Measurements from ENCODE around the gene C19orf47.
"Not testable (repeated sequence)": the region's sequence is repeated elsewhere in the genome, so short reads cannot be mapped to it uniquely, and the experiment has no call there.

The C19orf47 gene

GRCh38 chr19:40376286-40376862 is 28.2 kb upstream of the C19orf47 start:
- DNase-seq = no peak

DNA sequence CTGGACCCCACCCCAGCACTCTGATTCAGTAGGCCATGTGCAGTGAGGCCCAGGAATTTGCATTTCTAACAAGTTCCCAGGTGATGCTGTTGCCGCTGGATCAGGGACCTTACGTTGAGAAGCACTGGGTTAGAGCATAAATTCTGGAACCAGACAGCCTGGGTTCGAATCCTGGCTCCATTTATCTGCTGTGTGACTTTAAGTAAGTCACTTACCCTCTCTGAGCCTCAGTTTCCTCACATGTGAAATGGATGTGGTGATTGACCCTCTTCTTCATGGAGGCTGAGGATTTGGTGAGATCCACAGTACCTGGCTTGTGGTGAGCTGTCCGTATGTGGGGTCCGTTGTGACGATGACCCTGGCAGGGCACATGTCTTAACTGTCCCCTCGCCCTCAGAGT is 25.9 kb upstream of the C19orf47 start:
- no peak for DNase-seq

DNA sequence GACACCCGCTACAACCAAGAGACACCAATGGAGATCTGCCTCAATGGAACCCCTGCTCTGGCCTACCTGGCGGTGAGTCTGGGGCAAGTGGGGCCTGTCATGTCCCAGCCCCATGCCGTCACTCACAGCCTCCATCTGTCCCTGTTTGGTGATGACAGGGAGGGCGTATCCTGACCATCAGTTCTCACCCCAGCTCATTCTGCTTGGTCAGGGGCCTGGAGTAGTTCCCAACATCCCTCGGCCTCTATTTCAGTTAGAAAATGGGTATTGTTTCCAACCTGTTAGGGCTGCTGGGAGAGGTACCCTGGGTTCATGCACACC is 23.6 kb upstream of the C19orf47 start:
- DNase-seq = no peak

DNA sequence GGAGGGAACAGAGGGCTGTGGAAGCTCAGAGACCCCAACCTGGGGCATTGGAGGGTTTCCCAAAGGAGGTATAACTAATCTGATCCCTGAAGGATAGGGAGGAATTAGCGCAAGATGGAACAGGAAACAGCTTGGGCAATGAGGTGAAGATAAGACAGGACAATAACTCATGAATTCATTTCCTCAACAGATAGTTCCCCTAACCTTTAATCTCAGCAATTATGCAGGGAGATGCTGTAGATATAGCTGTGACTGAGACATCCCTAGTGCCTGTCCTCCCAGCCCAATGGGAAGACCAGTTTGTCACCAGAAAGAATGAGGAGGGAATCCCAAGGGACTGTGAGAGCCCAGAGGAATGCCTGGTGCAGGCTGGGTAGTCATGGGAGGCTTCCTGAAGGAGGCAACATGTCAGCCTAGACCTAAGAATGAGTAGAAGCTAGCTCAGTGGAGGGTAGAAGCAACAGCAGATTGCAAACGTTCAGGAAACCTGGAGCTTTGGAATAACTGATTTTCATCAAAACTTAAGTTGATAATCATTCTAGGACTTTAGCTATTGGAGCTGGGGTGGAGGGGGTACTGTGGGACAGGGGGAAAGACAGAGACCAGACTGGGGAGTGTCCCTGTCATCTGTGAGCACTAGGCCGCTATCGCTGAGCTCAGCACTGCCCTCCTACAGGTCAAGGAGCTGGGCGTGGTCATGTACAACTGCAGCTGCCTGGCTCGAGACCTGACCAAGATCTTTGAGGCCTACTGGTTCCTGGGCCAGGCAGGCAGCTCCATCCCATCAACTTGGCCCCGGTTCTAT is 23.0 kb upstream of the C19orf47 start:
- DNase-seq = no peak

DNA sequence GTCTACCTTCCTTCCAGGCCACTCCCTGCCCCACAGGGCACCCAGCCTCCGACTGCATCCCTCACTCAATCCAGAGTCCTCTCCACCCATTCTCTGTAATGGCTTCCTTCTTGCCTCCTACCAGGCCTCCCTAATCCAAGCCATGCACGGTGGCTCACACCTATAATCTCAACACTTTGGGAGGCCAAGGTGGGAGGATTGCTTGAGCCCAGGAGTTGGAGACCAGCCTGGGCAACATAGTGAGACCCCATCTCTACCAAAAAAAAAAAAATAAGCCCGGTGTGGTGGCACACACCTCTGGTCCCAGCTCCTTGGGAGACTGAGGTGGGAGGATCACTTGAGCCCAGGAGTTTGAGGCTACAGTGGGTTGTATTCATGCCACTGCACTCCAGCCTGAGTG is 22.1 kb upstream of the C19orf47 start:
- not testable (repeated sequence) for DNase-seq

DNA sequence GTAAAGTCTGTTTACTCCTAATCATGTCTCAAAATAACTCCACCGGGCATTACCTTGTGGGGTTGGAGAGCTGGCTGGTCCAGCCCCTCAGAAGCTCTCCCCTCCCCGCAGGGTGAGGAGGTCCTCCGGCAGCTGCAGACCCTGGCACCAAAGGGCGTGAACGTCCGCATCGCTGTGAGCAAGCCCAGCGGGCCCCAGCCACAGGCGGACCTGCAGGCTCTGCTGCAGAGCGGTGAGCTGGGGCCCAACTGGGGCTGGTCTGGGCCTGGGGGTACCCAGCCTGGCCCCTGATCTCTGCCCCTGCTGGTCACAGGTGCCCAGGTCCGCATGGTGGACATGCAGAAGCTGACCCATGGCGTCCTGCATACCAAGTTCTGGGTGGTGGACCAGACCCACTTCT is 21.6 kb upstream of the C19orf47 start:
- no peak for DNase-seq

DNA sequence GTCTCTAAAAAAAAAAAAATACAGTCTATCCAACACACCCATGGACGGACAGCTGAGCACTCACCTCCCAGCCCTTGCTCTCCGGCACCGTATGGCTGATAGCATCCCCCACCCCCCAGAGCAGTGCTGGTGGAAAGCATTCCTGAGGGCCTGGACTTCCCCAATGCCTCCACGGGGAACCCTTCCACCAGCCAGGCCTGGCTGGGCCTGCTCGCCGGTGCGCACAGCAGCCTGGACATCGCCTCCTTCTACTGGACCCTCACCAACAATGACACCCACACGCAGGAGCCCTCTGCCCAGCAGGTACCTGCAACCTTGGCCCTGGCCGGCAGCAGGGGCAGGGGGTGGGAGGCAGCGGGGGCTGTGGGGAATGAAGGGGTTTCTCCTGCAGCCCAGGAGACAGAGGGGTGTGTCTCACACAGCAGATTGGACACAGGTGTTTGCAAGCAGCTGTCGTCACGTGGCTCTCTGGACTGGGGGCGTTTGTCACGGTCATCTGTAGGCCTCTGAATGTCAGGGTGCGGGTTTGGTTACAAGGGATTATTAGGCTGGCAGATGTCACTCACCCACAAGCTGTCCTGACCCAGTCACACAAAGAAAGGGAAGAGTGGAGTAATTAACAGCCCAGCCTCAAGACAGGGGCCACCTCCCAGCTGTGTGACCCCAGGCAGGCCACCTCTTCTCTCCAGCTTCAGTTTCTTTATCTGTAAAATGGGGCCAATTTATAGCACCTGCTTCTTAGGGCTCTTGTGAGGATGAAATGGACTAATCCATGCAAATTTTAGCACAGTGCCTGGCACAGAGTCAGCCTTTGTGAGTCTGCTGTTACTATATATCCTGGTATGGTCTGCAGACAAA is 19.6 kb upstream of the C19orf47 start:
- DNase-seq = no peak

- DNase-seq = no peak
Observed at GRCh38 chr19:40366697-40367561, 18.7 kb upstream of the C19orf47 start.

DNA sequence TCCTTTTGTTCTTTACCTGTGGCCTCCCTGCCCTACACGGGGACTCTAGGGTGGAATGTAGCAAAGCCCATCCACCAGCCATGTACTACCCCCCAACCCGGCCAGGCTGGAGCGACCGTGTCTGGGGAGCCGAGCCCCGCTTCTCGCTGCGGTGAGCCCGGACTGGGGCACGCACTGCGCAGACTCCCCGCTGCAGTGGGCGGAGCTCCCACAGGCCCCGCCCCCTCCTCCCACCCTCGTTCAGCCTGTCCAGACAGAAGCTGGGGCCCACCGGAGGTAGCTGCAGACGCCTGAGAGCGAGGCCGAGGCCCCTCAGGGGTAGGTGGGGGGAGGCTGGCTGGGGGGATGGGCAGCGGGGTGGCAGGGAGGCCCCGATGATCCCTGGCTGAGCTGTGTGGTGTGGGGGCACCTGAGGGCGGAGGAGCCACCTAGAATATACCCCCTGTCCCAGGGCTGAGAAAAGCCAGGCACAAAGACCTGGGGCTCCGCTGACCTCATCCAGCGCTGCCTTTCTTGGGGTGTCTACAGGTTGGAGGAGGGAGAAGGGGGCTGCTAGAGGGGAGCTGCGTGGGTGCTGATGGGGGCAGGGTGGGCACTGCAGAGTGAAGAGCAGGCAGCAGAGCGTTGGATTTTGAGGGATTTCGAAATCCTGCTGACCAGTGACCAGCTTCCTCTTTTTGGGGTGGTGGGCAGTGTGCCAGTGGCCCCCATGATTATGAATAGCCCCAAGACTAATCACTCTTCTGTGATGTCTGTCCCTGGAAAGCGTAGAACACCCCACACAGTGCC is 17.6 kb upstream of the C19orf47 start:
- DNase-seq = no peak

- no peak for DNase-seq
Observed at GRCh38 chr19:40365010-40365409, 16.8 kb upstream of the C19orf47 start.

- no peak for DNase-seq
Observed at GRCh38 chr19:40363069-40363468, 14.9 kb upstream of the C19orf47 start.

DNA sequence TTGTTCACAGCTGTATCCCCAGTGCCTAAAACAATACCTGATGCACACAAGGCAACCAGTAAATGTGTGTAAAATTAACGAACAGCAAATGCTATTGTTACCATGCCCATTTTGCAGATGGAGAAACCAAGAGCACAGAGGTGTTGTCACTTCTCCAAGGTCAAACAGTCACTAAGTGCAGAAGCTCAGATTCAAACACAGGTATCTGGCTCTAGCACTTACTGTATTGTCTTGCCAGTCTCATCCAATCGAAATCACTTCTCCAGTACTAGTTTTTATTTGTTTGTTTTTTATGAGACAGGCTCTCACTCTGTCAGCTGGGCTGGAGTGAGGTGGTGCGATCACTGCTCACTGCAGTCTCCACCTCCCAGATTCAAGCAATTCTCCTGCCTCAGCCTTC is 14.0 kb upstream of the C19orf47 start:
- no peak for DNase-seq

GRCh38 chr19:40360708-40361241 is 12.6 kb upstream of the C19orf47 start:
- no peak for DNase-seq

DNA sequence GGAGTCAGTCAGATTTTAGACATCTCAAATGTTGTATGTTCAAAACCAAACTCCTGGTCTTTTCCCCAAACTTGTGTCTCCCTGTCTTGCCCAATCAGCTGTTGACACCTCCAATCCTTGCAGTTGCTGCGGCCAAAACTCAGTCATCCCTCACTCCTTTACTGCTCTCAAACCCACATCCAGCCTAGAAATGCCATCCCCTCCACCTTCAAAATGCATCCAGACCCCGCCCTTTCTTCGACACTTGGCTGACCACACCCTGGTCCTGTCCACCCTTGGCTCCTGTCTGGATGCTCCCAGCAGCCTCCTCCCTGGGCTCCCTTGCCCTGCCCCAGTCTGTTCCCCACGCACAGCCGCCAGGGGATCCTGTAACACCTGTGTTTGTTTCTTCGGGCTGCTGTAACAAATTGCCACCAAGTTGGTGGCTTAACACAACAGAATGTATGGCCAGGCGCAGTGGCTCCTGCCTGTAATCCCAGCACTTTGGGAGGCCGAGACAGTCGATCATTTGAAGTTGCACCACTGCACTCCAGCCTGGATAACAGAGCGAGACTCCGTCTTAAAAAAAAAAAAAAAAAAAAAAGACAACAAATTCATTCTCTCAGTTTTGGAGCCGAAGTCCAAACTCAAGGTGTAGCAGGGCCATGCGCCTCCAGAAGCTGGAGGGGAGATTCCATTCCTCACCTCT is 12.0 kb upstream of the C19orf47 start:
- no peak for DNase-seq

DNA sequence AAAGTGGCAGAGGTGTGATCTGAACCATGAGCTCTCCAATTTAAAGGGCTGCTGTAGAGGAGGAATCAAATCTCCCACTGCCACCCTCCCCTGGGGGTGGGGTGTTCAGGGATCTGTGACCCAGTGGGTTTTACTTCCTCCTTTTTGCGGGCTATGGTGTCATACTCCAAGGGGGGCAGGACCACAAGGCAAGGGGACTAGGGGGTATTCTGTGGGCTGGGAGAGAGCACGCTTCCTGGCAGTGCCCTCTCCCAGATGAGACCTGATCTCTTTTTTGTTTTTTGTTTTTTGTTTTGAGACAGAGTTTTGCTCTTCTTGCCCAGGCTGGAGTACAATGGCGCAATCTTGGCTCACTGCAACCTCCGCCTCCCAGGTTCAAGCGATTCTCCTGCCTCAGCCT is 10.6 kb upstream of the C19orf47 start:
- DNase-seq = no peak

DNA sequence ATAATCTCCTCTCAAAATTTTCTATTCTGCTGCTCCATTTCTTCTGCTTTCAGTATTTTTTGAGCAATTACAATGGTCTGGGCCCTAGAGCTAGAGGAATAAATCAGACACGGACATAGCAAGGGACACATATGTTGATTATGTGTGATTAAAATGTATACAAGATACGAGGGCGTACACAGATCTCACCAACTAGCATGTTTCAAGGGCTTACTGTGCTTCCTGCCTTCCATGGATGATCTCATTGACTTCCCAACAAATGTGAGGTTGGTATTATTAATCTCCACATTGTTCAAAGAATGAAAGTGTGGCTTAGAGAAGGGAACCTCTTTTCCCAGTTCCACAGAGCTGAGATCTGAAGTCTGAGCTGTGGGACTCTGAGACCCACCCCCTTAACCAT is 9.4 kb upstream of the C19orf47 start:
- DNase-seq = no peak

DNA sequence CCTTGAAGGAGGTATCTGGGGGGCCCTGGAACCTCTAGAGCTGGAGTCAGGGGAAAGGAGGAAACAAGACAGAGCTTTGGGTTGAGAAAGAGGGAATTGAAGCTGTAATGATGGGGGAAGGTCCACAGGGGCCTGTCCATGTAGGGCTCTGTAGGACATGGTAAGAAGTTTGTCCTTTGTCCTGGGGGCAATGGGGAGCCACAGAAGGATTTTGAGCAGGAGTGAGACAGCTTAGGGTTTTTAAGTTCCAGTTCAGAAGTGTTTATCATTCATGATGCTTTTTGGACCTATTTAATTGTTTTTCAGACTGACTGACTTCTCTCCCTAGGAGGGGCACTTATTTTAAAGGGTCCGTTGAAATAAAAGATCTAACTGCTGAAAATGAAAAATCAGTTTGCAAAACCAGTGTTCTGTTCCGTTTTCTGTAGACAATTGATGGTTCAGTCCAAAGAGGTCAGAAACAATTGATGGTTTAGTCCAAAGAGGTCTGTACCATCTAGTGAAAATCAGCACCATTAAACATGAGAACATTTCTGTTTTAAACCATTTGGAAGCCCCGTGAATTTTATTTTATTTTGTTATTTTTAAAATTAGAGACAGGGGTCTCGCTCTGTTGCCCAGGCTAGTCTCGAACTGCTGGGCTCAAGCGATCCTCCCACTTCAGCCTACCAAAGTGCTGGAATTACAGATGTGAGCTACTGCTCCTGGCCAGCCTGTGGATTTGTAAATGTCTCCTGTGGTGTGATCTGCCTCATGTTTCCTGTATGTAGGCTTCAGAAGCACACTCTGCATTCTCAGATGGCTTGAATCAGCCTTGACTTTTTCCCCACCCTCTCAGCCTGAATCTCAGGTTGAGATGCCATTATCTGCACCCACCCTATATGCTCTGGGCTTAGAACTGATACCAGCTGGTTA is 8.7 kb upstream of the C19orf47 start:
- DNase-seq = no peak

DNA sequence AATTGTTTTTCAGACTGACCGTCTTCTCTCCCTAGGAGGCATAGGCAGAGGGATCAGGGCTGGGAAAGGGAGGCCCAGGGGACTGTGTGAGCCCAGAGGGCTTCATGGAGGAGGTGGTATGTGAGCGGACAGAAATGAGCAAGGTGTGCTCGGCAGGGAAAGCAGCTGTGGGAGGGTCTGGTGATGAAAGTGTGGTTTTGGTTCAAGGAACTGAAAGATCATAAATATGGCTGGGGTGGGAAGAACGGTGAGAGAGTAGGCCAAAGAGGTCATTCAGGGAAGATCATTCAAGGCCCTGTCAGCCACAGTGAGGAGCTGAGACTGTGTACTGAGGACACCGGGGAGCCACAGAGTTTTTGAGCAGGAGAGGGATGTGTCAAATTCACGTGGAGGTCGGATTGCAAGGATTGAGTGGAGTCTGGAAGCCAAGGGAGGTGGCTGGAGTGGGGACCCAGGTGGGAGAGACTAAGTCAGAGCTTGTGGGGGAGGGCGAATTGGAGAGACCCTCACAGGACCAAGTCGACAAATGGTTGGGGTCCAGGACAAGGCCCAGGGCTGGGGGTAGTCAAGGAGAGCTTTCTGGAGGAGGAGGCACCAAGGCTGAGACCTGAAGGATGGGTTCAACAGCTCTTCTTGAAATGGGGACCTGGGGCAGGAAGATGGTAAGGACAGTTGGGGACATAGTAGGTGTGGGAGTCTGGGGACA is 7.9 kb upstream of the C19orf47 start:
- DNase-seq = no peak

DNA sequence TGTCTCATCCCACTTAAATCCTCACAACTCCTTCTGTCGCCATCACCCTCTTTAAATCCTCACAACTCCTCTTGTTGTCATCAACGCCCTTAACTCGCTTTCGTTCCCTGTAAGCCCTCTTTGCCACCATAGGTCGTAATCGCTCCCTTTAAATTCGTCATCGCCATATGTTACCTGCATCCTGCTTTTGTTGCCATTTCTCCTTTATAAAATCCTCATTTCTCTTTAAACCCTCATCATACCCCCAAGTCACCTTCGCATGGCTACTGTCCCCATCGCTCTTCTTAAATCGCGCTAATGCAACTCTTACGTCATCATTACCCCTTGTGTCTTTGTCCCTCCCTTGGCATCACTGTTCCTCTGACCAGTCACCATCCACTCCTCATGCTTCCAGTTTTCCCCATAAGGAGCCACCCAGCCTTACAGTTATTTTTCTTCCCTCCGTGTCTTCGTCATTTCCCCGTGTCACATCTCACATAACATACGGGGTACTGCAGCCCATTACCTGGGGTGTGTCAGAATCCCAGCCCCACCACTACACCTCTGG is 837 bp upstream of the C19orf47 start:
- DNase-seq = no peak

Data from DMS 273 treated with DMSO at 0.1 percent for 48 hours (cell line).